MG63 (cell line): Measurements from ENCODE around the gene RIMBP2. TPM values are rescaled to one million over a fixed set of nuclear protein-coding genes. Genes with fewer than 3 reads are reported as not detected.

ENCODE experiments used
- DNase-seq: peaks from one replicate; pipeline ENCODE4 v3.0.0-alpha.2; 2020
- H3K27me3 ChIP-seq: fragments of 250-450 bp; sonication (Bioruptor Pico); 2 replicates; pipeline ENCODE4 v1.5.1; 2020; ENCODE audit warnings: mild to moderate bottlenecking, moderate library complexity
- H3K36me3 ChIP-seq: fragments of 250-450 bp; sonication (Bioruptor Pico); 2 replicates; pipeline ENCODE4 v1.5.1; 2020; ENCODE audit warnings: mild to moderate bottlenecking, moderate library complexity
- H3K4me3 ChIP-seq: fragments of 250-450 bp; sonication (Bioruptor Pico); 2 replicates; pipeline ENCODE4 v1.5.1; 2020; ENCODE audit warnings: mild to moderate bottlenecking, moderate library complexity
- H3K9me3 ChIP-seq: fragments of 250-450 bp; sonication (Bioruptor Pico); 2 replicates; pipeline ENCODE4 v1.5.1; 2020; ENCODE audit warnings: mild to moderate bottlenecking, moderate library complexity
- total RNA-seq: library from RNA; depleted of rRNA; stranded (reverse); fragments of >200 nt; shearing (Covaris generic); gene quantifications from 2 replicates; pipeline ENCODE4 v1.2.3, GENCODE V29; 2014; ENCODE audit warnings: low replicate concordance

RIMBP2 gene
- total RNA-seq, 1 experiment from 2014 or later: not detected

DNA sequence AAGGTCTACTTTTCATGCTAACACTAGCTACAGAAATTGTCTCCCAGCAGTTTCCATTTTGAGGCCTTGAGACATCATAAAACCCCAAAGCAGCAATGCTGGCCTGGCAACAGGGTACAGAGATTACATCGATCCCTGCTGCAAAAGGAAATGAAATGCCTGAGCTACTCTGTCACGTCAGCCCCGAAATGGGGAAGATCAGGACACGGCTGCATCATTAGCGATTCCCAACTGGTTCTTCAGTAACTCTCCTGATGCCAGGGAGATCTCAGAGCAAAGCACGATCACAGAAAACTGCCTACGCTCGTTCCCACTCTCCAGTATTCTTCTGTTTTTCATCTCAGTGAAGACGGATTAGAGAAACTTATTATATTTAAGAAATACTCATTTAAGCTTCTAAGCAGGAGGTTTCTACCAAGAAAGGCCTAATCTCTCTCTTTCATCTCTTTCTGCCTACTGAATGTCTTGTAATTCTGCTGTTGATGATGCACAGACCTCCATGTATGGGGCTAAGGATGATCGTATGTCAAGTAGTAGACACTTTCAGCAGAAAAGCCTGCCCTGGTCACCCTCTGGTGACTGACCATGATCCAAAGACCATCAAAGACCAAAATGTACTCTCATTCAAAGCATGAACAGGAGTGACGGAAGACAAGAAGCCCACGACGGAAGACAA, 168.5 kb downstream of the RIMBP2 start:
- Histone ChIP-seq H3K9me3 (no peaks in the 10 kb centered on the region), H3K4me3 (no peak overlapping the region), H3K27me3 (no peaks in the 10 kb centered on the region), H3K36me3 (no peaks in the 10 kb centered on the region)
- DNase-seq: no peak

DNA sequence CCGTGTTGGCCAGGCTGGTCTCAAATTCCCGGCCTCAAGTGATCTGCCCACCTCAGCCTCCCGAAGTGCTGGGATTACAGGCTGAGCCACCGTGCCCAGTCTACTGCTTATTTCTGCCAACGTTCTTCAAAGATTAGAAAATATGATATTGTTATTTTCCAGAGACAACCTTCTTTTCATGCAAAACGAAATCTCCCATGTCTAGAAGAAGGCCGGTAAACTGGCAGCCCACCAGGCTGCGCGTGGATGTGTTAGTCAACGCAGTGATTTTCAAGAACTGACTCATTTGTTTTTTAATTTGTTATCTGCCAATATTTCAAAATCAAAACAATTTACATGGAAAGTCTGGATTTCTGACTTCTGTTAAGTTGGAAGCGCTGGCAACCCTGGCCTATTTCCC, 169.6 kb downstream of the RIMBP2 start:
- DNase-seq: no peak
- Histone ChIP-seq H3K27me3 (no peaks in the 10 kb centered on the region), H3K4me3 (no peak overlapping the region), H3K36me3 (no peaks in the 10 kb centered on the region), H3K9me3 (no peaks in the 10 kb centered on the region)

DNA sequence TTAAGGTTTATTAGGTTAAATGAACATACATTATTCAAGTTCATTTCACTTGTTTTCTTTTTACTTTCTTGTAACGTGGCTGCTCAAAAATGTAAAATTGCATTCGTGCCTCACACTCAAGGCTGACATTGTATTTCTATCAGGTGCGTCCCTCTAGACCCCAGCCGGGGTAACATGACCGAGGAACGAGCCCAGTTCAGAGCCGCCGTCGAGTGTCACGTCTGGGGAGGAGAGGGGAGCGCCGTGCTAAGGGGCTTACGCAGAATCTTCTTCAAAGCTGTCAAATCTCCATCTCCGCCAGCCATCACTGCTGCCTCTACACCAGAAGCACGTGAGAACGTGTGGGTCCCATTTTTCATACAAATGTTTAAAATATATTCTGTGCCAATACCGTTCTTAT, 170.6 kb downstream of the RIMBP2 start:
- DNase-seq: no peak
- Histone ChIP-seq H3K27me3 (no peaks in the 10 kb centered on the region), H3K4me3 (no peak overlapping the region), H3K36me3 (no peaks in the 10 kb centered on the region), H3K9me3 (no peaks in the 10 kb centered on the region)

DNA sequence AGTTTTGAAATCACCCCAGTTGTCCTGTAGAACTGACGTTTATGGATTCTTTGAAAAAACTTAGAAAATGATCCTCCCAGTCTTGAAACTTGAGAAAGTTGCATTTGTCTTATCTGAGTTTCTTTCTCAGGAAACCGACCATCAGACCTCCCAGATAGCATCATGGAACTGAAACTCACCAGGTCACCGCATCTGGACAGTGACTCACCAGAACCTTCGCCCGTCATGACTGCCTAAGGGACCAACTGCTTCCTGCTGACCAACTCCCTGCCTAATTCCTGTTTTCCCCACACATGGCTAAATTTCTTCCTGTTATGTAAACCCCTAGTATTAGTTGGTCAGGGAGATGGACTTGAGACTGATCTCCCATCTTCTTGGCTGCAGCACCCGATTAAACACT, 175.7 kb downstream of the RIMBP2 start:
- no peak overlapping the region for H3K4me3 ChIP-seq
- DNase-seq: no peak
- H3K27me3 ChIP-seq: no peaks in the 10 kb centered on the region
- H3K36me3 ChIP-seq: no peaks in the 10 kb centered on the region
- no peaks in the 10 kb centered on the region for H3K9me3 ChIP-seq

DNA sequence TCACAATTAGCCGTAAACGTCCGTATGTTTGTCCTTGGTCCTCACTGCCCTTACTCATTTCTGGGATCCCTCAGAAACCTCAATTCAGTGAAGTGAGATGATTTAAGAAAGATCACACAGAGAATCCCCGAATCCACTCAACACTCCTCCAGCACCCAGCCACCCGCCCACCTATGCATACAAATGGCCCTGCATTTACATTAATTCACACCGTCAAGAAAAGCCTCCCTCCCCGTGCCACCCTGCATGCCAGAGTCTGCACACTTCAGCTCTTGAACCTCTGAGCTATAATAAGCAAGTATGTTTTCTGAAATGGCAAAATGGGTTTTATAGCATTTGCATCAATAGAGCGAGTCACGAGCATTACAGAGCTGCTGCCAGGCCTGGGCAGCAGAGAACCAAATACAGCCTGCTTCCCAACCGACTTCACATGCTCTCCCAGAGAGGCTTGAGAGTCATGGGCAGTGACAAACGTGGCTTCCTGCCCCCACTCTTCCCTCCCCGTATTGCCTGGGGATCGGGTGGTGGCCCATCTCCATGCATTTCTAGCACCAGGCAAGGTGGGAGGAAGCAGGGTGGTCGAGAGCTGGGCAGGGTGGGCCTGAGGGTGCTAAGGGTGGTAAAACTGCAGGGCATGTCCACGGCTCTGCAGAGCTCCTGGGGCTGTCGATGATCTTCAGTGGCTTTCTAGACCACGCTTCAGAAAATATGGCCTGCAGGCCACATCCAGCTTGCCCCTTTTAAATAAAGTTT, 177.6 kb downstream of the RIMBP2 start:
- Histone ChIP-seq H3K27me3 (no peaks in the 10 kb centered on the region), H3K9me3 (no peaks in the 10 kb centered on the region), H3K4me3 (no peak overlapping the region), H3K36me3 (no peaks in the 10 kb centered on the region)
- DNase-seq: no peak

DNA sequence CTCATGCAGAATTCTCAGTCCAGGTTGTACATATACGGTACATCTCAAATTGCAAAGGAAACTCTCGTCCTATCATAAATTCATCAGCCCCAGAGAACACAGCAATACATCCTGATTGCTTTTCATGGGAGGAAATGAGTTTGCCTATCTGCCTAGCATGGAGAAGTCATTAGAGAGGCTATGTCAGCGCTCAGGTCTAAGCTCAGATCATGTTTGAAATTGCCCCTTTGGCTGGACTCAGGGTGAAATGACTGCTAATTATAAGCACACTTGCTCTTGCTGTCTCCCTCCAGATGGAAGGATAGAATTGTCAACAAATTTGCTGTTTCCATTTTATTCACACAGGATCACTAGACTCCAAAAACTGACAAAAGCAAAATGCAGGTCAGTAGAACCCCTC, 178.4 kb downstream of the RIMBP2 start:
- no peaks in the 10 kb centered on the region for H3K27me3 ChIP-seq
- no peaks in the 10 kb centered on the region for H3K9me3 ChIP-seq
- DNase-seq: no peak
- no peaks in the 10 kb centered on the region for H3K36me3 ChIP-seq
- no peak overlapping the region for H3K4me3 ChIP-seq

DNA sequence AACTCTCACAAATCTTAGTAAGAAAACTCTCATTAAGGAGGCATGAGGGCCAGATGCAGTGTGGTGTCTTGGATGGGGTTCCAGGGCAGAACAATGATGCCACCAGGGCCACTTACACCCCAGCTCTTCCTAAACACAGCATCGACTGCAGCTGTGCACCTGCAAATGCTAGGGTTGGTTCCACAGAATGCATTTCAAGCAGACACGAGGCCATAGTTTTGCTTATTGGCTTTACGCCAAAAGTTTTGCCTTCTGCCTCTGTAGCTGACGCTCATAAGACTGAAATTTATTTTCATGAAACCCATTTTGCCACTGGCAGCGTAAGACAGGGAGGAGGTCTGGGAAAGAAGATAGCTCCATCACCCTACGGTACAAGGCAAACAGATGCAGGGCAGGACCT, 179.0 kb downstream of the RIMBP2 start:
- no peak for DNase-seq
- Histone ChIP-seq H3K27me3 (no peaks in the 10 kb centered on the region), H3K9me3 (no peaks in the 10 kb centered on the region), H3K36me3 (no peaks in the 10 kb centered on the region), H3K4me3 (no peak overlapping the region)

DNA sequence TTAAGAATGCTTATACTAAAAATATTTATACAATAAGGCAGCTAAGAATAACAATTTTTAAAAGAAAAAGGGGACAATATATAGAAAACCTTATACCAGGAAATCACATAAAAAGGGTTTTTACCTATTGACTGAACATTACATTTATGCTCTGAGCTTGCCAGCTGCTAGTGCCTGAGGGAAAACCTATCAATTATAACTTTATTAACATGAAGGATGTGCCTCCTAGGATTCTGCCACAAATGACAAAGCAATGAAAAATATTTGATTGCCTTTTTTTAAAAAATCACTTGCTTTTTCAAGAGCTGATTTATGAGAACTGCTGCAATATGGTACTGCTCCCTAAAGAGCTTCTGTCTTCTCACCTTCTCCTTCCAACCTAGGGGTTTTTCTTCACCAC, 185.7 kb downstream of the RIMBP2 start:
- no peaks in the 10 kb centered on the region for H3K36me3 ChIP-seq
- H3K27me3 ChIP-seq: no peaks in the 10 kb centered on the region
- H3K4me3 ChIP-seq: no peak overlapping the region
- DNase-seq: no peak
- H3K9me3 ChIP-seq: no peaks in the 10 kb centered on the region

DNA sequence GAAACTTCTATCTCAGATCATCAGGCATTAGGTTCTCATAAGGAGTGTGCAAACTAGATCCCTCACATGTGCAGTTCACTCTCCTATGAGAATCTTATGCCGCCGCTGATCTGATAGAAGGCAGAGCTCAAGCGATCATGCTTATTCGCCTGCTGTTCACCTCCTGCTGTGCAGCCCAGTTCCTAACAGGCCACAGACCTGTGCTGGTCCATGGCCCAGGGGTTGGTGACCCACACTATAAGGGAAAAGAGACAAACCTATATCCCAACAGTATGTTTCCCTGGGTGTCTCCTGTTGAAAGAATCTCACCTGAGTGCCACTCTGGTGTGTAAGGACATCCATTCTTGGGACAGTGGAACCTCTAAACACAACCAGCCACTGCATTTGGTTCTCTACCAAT, 186.3 kb downstream of the RIMBP2 start:
- no peak for DNase-seq
- Histone ChIP-seq H3K27me3 (no peaks in the 10 kb centered on the region), H3K9me3 (no peaks in the 10 kb centered on the region), H3K36me3 (no peaks in the 10 kb centered on the region), H3K4me3 (no peak overlapping the region)

DNA sequence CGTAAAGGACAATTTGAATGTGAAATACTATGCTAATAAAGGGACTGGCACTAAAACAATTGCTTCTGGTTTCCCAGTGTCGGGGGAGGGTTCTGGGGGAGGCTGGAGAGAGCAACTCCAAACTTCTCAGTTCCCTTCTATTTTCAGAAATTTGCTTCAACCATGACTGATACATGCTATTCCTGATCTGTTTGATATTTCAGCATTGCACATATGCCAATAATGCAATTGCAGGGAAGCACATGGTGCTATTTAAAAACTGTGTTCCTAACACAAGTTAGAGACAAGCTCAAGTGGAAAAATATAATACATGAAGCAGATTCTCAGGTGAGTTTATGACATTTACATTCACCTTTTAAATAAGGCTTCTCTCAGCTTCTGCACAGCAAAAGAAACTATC, 188.9 kb downstream of the RIMBP2 start:
- DNase-seq: no peak
- Histone ChIP-seq H3K36me3 (no peaks in the 10 kb centered on the region), H3K4me3 (no peak overlapping the region), H3K9me3 (no peaks in the 10 kb centered on the region), H3K27me3 (no peaks in the 10 kb centered on the region)

DNA sequence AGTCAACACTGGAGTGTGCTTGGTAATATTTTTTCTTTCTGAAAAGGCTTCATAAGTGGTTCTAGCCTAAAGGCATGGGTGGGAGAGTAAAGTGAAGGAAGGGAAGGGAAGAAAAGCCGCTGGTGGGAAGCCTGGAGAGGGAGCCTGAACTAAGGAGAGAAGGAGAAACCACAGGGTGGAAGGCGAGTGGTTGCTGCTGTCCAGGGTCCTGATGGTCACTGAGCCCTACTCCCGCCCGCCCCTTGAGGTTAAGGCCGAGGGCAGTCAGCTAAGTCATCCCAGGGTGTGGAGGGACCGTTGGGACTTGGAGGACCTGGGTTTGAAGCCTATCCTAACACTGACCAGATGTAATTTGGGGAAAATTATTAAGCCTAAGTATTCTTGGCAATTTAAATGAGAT, 189.3 kb downstream of the RIMBP2 start:
- peak; percentile 10 for DNase-seq

DNA sequence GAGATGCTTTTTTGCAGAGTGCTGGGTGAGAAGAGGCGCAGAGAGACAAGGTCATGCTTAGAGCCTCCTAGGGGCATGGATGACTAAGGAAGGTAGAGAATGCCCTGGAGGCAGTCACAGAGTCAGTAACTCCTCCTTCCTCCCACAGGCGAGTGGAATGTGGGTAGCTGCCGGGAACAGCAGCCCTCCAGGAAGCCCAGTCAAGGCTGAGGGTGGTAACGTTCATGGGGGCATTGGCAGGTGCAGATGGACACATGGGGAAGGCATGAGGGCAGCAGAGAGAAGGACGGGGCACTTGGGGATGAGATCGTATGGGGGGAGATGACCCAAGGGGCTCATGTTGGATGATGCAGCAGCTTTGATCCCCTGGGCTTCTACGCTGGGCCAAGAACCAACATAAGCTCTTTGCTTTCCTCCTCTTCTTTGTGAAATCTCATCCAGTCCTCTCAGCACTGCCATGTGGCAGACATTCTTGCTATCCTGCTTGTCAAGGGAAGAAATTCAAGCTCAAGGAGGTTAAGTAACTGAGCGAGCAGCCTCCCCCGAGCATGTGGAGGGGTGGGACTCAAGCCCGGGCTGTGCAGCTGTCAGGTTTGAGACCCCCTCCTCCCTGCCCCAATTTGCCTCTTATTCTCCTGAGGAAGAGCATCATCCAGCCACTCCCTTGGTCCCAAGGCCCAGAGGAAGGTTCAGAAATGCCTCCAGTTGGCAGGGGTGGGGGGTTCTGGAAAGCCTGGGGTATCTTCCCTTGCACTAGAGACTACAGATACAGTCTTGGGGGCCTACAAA, 190.5 kb downstream of the RIMBP2 start:
- Histone ChIP-seq H3K9me3 (no peaks in the 10 kb centered on the region), H3K4me3 (no peak overlapping the region), H3K36me3 (no peaks in the 10 kb centered on the region), H3K27me3 (no peaks in the 10 kb centered on the region)
- no peak for DNase-seq

More for the DNA sequence above, 189.3 kb downstream of the RIMBP2 start:
- Histone ChIP-seq H3K36me3 (no peaks in the 10 kb centered on the region), H3K9me3 (no peaks in the 10 kb centered on the region), H3K27me3 (no peaks in the 10 kb centered on the region), H3K4me3 (no peak overlapping the region)

DNA sequence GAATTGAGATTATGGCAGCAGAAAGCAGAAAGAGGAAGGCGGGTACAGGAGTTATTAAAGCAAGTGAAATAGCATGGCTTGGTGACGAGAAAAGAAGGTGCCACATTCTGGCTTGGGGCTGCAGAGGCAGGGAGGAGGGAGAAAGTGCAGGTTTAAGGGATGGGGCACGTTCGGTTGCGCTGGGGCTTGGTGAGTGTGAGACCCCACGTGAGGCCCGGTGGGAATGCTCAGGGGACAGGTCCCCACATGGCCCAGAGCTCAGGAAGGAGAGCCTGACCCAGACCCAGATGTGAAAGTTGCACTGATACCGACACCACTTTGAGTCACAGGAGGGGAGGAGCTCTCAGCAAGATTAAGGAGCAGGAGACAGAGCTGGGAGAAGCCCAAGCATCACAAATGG, 191.3 kb downstream of the RIMBP2 start:
- H3K36me3 ChIP-seq: no peaks in the 10 kb centered on the region
- no peak overlapping the region for H3K4me3 ChIP-seq
- no peaks in the 10 kb centered on the region for H3K9me3 ChIP-seq
- no peaks in the 10 kb centered on the region for H3K27me3 ChIP-seq
- no peak for DNase-seq

DNA sequence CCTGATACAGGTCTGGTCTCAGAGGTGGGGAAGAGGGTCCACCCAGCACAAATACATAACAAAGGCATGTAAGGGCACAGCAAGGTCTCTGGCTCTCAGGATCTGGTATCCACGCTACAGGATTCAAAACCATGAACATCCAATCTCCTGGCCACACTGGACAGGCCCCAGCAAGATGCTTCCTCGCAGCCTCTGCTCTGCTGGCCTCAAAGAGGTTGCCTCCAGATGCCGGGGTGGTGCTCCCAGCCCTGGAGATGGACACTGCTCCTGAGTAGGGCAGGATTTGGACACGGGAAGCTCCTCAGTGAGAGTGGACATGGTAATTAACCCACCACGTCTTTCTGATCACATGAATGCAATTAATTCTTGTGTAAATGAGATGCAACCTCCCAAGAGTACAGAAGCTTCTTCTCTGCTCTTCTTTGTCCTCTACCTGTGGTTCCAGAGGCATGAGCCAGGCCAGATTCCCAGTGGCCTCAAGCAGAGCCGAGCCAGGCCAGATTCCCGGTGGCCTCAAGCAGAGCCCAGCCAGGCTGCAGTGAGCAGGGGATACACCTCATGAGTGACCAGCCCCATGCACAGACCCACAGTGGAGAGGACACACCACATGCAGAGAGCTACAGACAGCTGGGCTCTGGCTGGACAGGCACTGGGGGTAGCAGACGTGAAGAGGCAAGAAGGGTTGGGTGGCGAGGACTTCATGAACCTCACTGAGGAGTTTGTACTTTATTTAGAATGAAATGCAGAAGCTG, 192.1 kb downstream of the RIMBP2 start:
- no peaks in the 10 kb centered on the region for H3K27me3 ChIP-seq
- H3K36me3 ChIP-seq: no peaks in the 10 kb centered on the region
- H3K9me3 ChIP-seq: no peaks in the 10 kb centered on the region
- H3K4me3 ChIP-seq: no peak overlapping the region
- no peak for DNase-seq

DNA sequence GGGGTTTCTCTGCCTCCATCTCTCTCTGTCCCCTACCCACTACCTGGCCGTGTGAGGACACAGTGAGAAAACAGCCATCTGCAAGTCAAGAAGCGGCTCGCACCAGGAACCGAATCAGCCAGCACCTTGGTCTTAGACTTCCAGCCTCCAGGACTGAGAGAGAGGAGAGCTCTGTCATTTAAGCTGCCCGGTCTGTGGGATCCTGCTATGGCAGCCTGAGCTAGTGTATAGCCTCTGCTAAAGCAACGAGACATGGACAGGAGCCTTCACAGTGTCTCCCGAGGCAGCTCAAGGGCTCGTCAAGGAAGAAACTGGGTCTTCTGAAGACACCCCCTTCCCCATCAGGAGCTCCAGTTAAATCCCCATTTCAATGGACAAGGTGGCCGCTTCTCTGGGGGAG, 192.9 kb downstream of the RIMBP2 start:
- H3K4me3 ChIP-seq: no peak overlapping the region
- no peaks in the 10 kb centered on the region for H3K36me3 ChIP-seq
- no peak for DNase-seq
- no peaks in the 10 kb centered on the region for H3K9me3 ChIP-seq
- H3K27me3 ChIP-seq: no peaks in the 10 kb centered on the region

DNA sequence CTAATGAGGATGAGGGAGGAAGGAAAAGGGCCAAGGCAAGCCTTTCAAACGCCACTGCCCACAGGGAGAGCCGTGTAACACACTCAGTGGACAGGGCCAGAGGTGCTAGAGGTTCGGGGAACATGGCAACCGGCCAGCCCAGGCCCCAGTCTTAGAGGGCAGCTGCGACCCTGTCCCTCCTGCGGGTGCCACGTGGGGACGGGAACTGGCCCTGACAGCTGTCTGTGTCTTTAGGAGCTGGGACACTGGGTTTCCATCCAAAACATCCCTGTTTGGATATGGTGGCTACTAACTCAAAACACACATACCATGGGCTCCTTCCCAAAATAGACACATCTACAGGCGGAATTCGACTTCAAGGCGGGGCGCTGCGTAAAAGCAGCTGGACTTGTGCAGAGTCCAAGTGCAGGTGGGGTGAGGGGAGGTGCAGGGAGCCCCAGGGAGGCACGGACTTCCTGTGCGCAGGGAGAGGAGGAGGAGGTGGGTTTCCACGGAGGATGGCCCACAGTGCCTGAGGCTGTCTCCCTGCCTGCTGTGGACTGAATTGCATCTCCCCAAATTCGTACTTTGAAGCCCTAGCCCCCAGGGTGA, 193.8 kb downstream of the RIMBP2 start:
- no peak overlapping the region for H3K4me3 ChIP-seq
- H3K36me3 ChIP-seq: no peaks in the 10 kb centered on the region
- H3K27me3 ChIP-seq: no peaks in the 10 kb centered on the region
- no peaks in the 10 kb centered on the region for H3K9me3 ChIP-seq
- DNase-seq: no peak
